ENCODE measurements around the gene FAM20C. TPM values are rescaled to one million over a fixed set of nuclear protein-coding genes. Genes with fewer than 3 reads are reported as not detected.

Gene FAM20C
- total and polyA plus RNA-seq, 2 donors (not counting 3 experiments of a cell fraction or from before 2014, with no cell fraction given) = 14.2 to 34.5 TPM

DNA sequence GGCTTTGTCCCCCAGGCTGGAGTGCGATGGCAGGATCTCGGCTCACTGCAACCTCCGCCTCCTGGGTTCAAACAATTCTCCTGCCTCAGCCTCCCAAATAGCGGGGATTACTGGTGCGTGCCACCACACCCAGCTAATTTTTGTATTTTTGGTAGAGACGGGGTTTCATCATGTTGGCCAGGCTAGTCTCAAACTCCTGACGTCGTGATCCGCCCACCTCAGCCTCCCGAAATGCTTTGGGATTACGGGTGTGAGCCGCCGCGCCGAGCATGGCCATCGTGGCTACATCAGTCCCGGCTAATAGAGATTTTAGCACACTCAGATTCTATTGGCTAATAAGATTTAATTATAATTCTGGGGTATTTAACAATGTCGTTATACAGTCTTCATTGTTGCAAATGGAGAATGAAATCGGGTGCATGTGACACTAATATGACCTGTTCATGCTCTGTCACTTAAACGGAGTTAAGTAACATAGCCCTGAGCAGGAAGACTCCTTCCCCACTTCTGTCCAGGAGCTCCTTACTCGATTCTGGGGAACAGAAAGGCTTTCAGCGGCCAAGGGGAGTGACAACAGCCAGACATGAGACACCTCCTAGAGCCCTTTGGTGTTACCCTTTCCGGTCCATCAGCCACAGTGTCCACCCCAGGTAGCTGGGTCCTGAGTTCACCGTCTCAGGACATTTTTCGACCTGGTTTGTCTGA is 40.9 kb upstream of the FAM20C start:
- POLR2A ChIA-PET = no interaction called here

More for the DNA sequence above, 40.9 kb upstream of the FAM20C start:
- BruUV-seq (replicated peaks) = no TSS peak
- H3K4me3 ChIP-seq (replicated peaks in 1 of 3; ENCODE audit: insufficient read depth in 1 of 3, low read depth in 1 of 3, low read length in 3 of 3) = no peak overlapping the region
- no peaks in the 10 kb centered on the region for H3K9me3 ChIP-seq (replicated peaks; ENCODE audit: control insufficient read depth, insufficient read depth, low read length)
- H3K4me1 ChIP-seq (ENCODE audit: control insufficient read depth, extremely low read depth, insufficient read depth, low read length) = peaks cover 9% of the 10 kb centered on the region
- H3K27me3 ChIP-seq (ENCODE audit: control insufficient read depth in 2 of 2, insufficient read depth in 2 of 2, low read length in 2 of 2) = no peaks in the 10 kb centered on the region
- no peak overlapping the region for H3K9ac ChIP-seq (replicated peaks; ENCODE audit: extremely low read depth, insufficient read depth, low read length)
- no peak for TF ChIP-seq MYC (IDR thresholded peaks at IDR 0.05; ENCODE audit: low read depth, low read length)
- TF ChIP-seq GATA2 (IDR thresholded peaks at IDR 0.05; ENCODE audit: insufficient read depth, insufficient read length, low read depth, low read length) = no peak
- no peak for TF ChIP-seq EZH2 (IDR thresholded peaks at IDR 0.05; ENCODE audit: borderline replicate concordance, low read depth, low read length, severe bottlenecking)
- TF ChIP-seq, protein P1, sequence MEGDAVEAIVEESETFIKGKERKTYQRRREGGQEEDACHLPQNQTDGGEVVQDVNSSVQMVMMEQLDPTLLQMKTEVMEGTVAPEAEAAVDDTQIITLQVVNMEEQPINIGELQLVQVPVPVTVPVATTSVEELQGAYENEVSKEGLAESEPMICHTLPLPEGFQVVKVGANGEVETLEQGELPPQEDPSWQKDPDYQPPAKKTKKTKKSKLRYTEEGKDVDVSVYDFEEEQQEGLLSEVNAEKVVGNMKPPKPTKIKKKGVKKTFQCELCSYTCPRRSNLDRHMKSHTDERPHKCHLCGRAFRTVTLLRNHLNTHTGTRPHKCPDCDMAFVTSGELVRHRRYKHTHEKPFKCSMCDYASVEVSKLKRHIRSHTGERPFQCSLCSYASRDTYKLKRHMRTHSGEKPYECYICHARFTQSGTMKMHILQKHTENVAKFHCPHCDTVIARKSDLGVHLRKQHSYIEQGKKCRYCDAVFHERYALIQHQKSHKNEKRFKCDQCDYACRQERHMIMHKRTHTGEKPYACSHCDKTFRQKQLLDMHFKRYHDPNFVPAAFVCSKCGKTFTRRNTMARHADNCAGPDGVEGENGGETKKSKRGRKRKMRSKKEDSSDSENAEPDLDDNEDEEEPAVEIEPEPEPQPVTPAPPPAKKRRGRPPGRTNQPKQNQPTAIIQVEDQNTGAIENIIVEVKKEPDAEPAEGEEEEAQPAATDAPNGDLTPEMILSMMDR (IDR thresholded peaks at IDR 0.05; ENCODE audit: extremely low read depth in 1 of 2, insufficient read depth in 1 of 2, low read depth in 1 of 2, low read length in 2 of 2) = no peak
- TF ChIP-seq, protein P2, sequence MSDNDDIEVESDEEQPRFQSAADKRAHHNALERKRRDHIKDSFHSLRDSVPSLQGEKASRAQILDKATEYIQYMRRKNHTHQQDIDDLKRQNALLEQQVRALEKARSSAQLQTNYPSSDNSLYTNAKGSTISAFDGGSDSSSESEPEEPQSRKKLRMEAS (IDR thresholded peaks at IDR 0.05; ENCODE audit: insufficient read depth, insufficient read length) = no peak
- no peak for TF ChIP-seq POLR2AphosphoS5 (IDR thresholded peaks at IDR 0.05; ENCODE audit: insufficient read depth, low read depth, low read length)
- no peak for TF ChIP-seq JUN (IDR thresholded peaks at IDR 0.05; ENCODE audit: borderline replicate concordance, insufficient read depth, insufficient read length, low read depth)
- no peak for TF ChIP-seq FOS (IDR thresholded peaks at IDR 0.05; ENCODE audit: borderline replicate concordance, insufficient read depth, low read length)
- no peak for TF ChIP-seq POLR2A (IDR thresholded peaks at IDR 0.05; ENCODE audit: low read depth, low read length)
- CTCF ChIA-PET = interaction anchor here (1.1 to 1.4 kb wide), 2 partner anchors 62 to 87 kb away, joined by 3 to 5 read pairs; no protein-coding TSS in a partner anchor
- dilution Hi-C loops (cut with MboI; ENCODE audit: extremely low pct_ligation_motif_present, low sequenced_read_pairs) = no loop called here
- no peak for DNase-seq (ENCODE audit: low read depth, low spot score)
- no peak overlapping the region for H3K4me2 ChIP-seq (ENCODE audit: insufficient read depth, low read length)
- no peaks in the 10 kb centered on the region for H3K36me3 ChIP-seq (ENCODE audit: control insufficient read depth in 2 of 2, extremely low read depth in 1 of 2, insufficient read depth in 2 of 2, low read length in 2 of 2)
- no peaks in the 10 kb centered on the region for H3K9me1 ChIP-seq (replicated peaks; ENCODE audit: control insufficient read depth, extremely low read depth, insufficient read depth, low read length)
- FAIRE-seq = no peak
- H4K20me1 ChIP-seq (replicated peaks; ENCODE audit: control insufficient read depth, extremely low read depth, insufficient read depth, low read length) = no peaks in the 10 kb centered on the region
- H3K79me2 ChIP-seq (ENCODE audit: control insufficient read depth, insufficient read depth, low read length) = no peaks in the 10 kb centered on the region
- no peak overlapping the region for H2AFZ ChIP-seq (ENCODE audit: low read depth, low read length)
- intact Hi-C loops (cut with micrococcal nuclease) = no loop called here
- no peak overlapping the region for H3K27ac ChIP-seq (ENCODE audit: insufficient read depth, low read depth, low read length)
